Transverse colon (tissue), 4 donors: ENCODE results near the gene TMEM123. TPM values are rescaled to one million over a fixed set of nuclear protein-coding genes. Genes with fewer than 3 reads are reported as not detected.

ENCODE experiments used
- DNase-seq: peaks from one replicate; pipeline ENCODE4 v3.0.0-alpha.2; 2019
- H3K27ac ChIP-seq, 4 donors: fragments of 200-600 bp; sonication (generic); 2 replicates each; pipeline ENCODE4 v1.5.1; 2016 to 2018; ENCODE audit warnings: inconsistent platforms in 4 of 4
- H3K27me3 ChIP-seq: fragments of 200-600 bp; sonication (generic); 2 replicates; pipeline ENCODE4 v1.5.1; 2017; ENCODE audit warnings: inconsistent platforms
- H3K36me3 ChIP-seq, 4 donors: fragments of 200-600 bp; sonication (generic); 2 replicates each; pipeline ENCODE4 v1.5.1; 2017 to 2019; ENCODE audit warnings: inconsistent platforms in 4 of 4
- H3K4me1 ChIP-seq, 4 donors: fragments of 200-600 bp; sonication (generic); 2 replicates each; pipeline ENCODE4 v1.5.1; 2017 to 2020; ENCODE audit warnings: inconsistent platforms in 4 of 4
- H3K4me3 ChIP-seq, 4 donors: fragments of 200-600 bp; sonication (generic); 1 replicate in 1 of 4; 2 replicates in 3 of 4; pipeline versions ENCODE4 v1.5.1 to v1.6.1; 2017 to 2019; ENCODE audit warnings: inconsistent platforms in 4 of 4
- H3K9me3 ChIP-seq, 2 donors: fragments of 200-600 bp; sonication (generic); 2 replicates each; pipeline ENCODE4 v1.5.1; 2017 to 2019; ENCODE audit warnings: inconsistent platforms in 2 of 2
- CTCF ChIP-seq, 5 experiments: fragments of 200-600 bp in 3 of 5; fragments of 450-650 bp in 2 of 5; sonication (generic) in 3 of 5; IDR thresholded peaks; 1 replicate in 2 of 5; 2 replicates in 3 of 5; pipeline ENCODE4 v1.5.1; 2016 to 2017; ENCODE audit warnings: antibody characterized with exemption in 5 of 5, inconsistent platforms in 3 of 5, mild to moderate bottlenecking in 2 of 5, moderate library complexity in 1 of 5
- EP300 ChIP-seq: sonication (generic); formaldehyde crosslinking; IDR thresholded peaks from one replicate; pipeline ENCODE4 v1.6.1; 2017; ENCODE audit warnings: antibody characterized with exemption, low read depth
- POLR2A ChIP-seq: fragments of 450-650 bp; IDR thresholded peaks from one replicate; pipeline ENCODE4 v1.6.1; 2016; ENCODE audit warnings: antibody characterized with exemption, mild to moderate bottlenecking, moderate library complexity
- POLR2AphosphoS5 ChIP-seq, 3 donors: sonication (generic); formaldehyde crosslinking; IDR thresholded peaks; one replicate each; pipeline ENCODE4 v1.6.1; 2016; ENCODE audit warnings: antibody characterized with exemption in 3 of 3
- whole genome bisulfite sequencing, 2 donors: methylation state at CpG; one replicate each; pipeline ENCODE4 v1.1.5; 2018; ENCODE audit warnings: low coverage in 1 of 2; 5-methylcytosine and 5-hydroxymethylcytosine counted together
- in situ Hi-C, 4 donors: fragments of 200-750 bp; cut with MboI; loops; one replicate each; pipeline versions ENCODE4 v1.15.0 to v1.15.1; 2017; ENCODE audit warnings: low sequenced_read_pairs in 3 of 4, low pct_ligation_motif_present in 1 of 4, low pct_unique_long_range_greater_than_20kb in 1 of 4
- intact Hi-C: fragments of 100-400 bp; cut with DNase I; formaldehyde crosslinking; loops from one replicate; pipeline ENCODE4 v1.15.1; 2023; ENCODE audit warnings: low total_unique reads
- total RNA-seq, 4 donors: library from RNA; depleted of rRNA; stranded (reverse); fragments of >200 nt; gene quantifications; one replicate each; pipeline ENCODE4 v1.1.0, GENCODE V29; 2016

TMEM123 gene
- total RNA-seq, 4 donors from 2014 or later, result 55.4 to 137 (median 104) TPM

- in situ Hi-C loops (loop anchor here (5.0 to 25.0 kb wide), 4 partner anchors 54 to 106 kb away; no protein-coding TSS in a partner anchor), intact Hi-C loops (loop anchor here (5.0 kb wide), 1 partner anchor 106 kb away; no protein-coding TSS in a partner anchor)
- H3K4me3 ChIP-seq, result no peak overlapping the region
- peaks cover 0 to 18% (median 2%) of the 10 kb centered on the region in 4 donors for H3K36me3 ChIP-seq
- TF ChIP-seq EP300 (no peak), CTCF (IDR thresholded peaks at IDR 0.05) (peak; percentile 86 to 90 (median 89))
- no peaks in the 10 kb centered on the region for H3K9me3 ChIP-seq
- peaks cover 0 to 7% (median 0%) of the 10 kb centered on the region in 4 donors for H3K4me1 ChIP-seq
- H3K27ac ChIP-seq, result no peak overlapping the region
- 66 to 100% methylated on average over 2 to 10 of the region's 12 CpGs for WGBS, 2 donors
- DNase-seq, result peak; percentile 68
- no peaks in the 10 kb centered on the region for H3K27me3 ChIP-seq
Observed at GRCh38 chr11:102390667-102391465, 61.7 kb downstream of the TMEM123 start.

- H3K36me3 ChIP-seq, result peaks cover 0 to 30% (median 0%) of the 10 kb centered on the region in 4 donors
- WGBS, 2 donors, result 91 to 100% methylated on average over 1 to 4 of the region's 4 CpGs
Observed at GRCh38 chr11:102389253-102389652, 63.3 kb downstream of the TMEM123 start.

GRCh38 chr11:102387043-102387781 lies 65.4 kb downstream of the TMEM123 start:
- H3K9me3 ChIP-seq, result no peaks in the 10 kb centered on the region
- DNase-seq, result no peak
- peaks cover 0 to 25% (median 0%) of the 10 kb centered on the region in 4 donors for H3K36me3 ChIP-seq
- 83 to 94% methylated on average over 3 to 8 of the region's 8 CpGs for WGBS, 2 donors
- H3K27ac ChIP-seq, result no peak overlapping the region
- TF ChIP-seq EP300 (no peak), POLR2A (no peak), POLR2AphosphoS5 (IDR thresholded peaks at IDR 0.05) (no peak), CTCF (IDR thresholded peaks at IDR 0.05) (no peak)
- H3K4me1 ChIP-seq, result peaks cover 0 to 9% (median 0%) of the 10 kb centered on the region in 4 donors
- intact Hi-C loops, result no loop called here
- no peaks in the 10 kb centered on the region for H3K27me3 ChIP-seq
- in situ Hi-C loops, result loop anchor here in 1 of 4 donors (25.0 kb wide), 1 partner anchor 100 kb away; no protein-coding TSS in a partner anchor
- no peak overlapping the region for H3K4me3 ChIP-seq

More at GRCh38 chr11:102389253-102389652, 63.3 kb downstream of the TMEM123 start:
- H3K27ac ChIP-seq, result no peak overlapping the region
- H3K4me3 ChIP-seq, result no peak overlapping the region
- no peak for DNase-seq
- in situ Hi-C loops (loop anchor here in 1 of 4 donors (25.0 kb wide), 1 partner anchor 98 kb away; no protein-coding TSS in a partner anchor), intact Hi-C loops (no loop called here)
- no peaks in the 10 kb centered on the region for H3K9me3 ChIP-seq
- no peaks in the 10 kb centered on the region for H3K27me3 ChIP-seq
- peaks cover 0 to 9% (median 0%) of the 10 kb centered on the region in 4 donors for H3K4me1 ChIP-seq
- no peak for TF ChIP-seq POLR2A
- no peak for TF ChIP-seq POLR2AphosphoS5 (IDR thresholded peaks at IDR 0.05)
- TF ChIP-seq CTCF (IDR thresholded peaks at IDR 0.05), result no peak
- TF ChIP-seq EP300, result no peak
